Fibroblast of the aortic adventitia (primary cell): ENCODE measurements around the gene GTF2H4. TPM values are rescaled to one million over a fixed set of nuclear protein-coding genes. Genes with fewer than 3 reads are reported as not detected.
"Not testable (repeated sequence)": the region's sequence is repeated elsewhere in the genome, so short reads cannot be mapped to it uniquely, and the experiment has no call there.

Experiments
- DNase-seq: peaks from one replicate; pipeline ENCODE4 v3.0.0-alpha.2; 2010; ENCODE audit warnings: low read depth
- H3K4me3 ChIP-seq: 2 replicates; pipeline ENCODE4 v1.5.1; 2011; ENCODE audit warnings: low read depth, mild to moderate bottlenecking, control low read depth, low read length, moderate library complexity
- total RNA-seq: library from RNA; depleted of rRNA; stranded (reverse); fragments of >200 nt; gene quantifications from 2 replicates; pipeline ENCODE4 v1.2.3, GENCODE V29; 2012; ENCODE audit warnings: low replicate concordance
- TF ChIP-seq, protein P1 (sequence below): IDR thresholded peaks from 2 replicates; pipeline ENCODE4 v1.5.1; 2011; ENCODE audit warnings: mild to moderate bottlenecking, low read length, control low read depth, inconsistent platforms; ENCODE audit not compliant: insufficient read depth

The GTF2H4 gene
- total RNA-seq, 1 donor = 12.7 TPM

DNA sequence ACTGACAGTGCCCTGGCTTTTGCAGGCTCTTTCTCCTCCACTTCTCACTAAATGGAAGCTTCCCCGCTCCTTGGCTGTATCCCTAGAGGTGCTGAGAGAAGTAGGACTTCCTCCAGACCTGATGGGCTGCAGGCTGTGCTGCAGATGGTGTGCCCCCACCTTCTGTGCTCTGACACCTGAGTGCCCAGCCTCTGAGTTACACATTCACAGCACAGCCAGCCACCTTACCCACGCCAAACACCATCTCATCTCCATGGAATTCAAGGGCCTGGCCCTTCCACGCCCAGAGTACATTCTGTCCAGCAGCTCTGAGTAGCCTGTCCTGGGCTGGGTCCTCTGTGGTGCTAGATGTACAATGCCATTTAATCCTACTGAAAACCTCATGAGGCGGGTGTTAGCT is 18.6 kb downstream of the GTF2H4 start:
- no peak for DNase-seq
- TF ChIP-seq, protein P1, sequence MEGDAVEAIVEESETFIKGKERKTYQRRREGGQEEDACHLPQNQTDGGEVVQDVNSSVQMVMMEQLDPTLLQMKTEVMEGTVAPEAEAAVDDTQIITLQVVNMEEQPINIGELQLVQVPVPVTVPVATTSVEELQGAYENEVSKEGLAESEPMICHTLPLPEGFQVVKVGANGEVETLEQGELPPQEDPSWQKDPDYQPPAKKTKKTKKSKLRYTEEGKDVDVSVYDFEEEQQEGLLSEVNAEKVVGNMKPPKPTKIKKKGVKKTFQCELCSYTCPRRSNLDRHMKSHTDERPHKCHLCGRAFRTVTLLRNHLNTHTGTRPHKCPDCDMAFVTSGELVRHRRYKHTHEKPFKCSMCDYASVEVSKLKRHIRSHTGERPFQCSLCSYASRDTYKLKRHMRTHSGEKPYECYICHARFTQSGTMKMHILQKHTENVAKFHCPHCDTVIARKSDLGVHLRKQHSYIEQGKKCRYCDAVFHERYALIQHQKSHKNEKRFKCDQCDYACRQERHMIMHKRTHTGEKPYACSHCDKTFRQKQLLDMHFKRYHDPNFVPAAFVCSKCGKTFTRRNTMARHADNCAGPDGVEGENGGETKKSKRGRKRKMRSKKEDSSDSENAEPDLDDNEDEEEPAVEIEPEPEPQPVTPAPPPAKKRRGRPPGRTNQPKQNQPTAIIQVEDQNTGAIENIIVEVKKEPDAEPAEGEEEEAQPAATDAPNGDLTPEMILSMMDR = no peak
- no peak overlapping the region for H3K4me3 ChIP-seq

DNA sequence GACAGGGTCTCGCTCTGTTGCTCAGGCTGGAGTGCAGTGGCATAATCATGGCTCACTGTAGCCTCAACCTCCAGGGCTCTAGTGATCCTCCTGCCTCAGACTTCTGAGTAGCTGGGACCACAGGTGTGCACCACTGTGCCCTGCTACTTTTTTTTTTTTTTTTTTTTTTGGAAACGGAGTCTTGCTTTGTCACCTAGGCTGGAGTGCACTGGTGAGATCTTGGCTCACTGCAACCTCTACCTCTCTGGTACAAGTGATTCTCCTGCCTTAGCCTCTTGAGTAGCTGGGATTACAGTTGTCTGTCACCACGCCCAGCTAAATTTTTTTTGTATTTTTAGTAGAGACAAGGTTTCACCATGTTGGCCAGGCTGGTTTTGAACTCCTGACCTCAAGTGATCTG is 19.1 kb downstream of the GTF2H4 start:
- not testable (repeated sequence) for H3K4me3 ChIP-seq, DNase-seq

DNA sequence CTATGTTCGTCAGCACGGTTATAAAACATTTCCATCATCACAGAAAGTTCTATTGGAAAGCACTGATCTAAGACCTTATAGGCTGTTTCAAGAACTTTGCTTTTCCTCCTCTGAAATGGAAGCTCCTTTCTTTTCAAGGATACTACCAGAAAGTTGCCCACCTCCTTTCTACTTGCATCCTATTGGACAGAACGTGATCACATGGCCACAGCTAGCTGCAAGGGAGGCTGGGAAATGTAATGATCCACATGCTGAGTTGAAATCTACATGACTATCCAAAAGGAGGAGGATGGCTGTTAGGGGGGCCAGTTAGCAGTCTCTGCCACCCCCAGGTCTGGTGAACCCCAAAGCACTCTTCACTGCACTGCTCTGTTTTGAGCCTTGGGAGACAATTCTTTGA is 20.7 kb downstream of the GTF2H4 start:
- TF ChIP-seq, protein P1 = no peak
- no peak for DNase-seq

DNA sequence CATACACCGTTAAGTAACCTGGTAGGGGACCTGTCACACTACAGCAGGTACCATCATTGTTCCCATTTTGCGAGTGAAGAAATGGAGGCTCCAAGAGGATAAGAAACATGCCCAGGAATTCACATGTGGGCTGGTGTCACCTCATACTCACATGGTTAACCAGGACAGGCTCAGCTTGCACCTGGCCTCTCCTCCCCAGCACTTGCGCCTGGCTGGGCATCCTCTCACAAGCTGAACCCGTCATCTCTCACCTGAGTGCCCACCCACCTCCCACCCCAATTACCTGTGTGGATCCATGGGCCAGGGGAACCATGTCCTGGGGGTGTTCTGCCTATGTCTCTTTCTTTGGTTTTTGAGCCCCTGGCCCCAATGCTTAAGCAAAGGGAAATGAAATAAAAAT is 22.5 kb downstream of the GTF2H4 start:
- no peak for DNase-seq
- TF ChIP-seq, protein P1 = no peak
- no peak overlapping the region for H3K4me3 ChIP-seq

More for the DNA sequence above, 20.7 kb downstream of the GTF2H4 start:
- no peak overlapping the region for H3K4me3 ChIP-seq

DNA sequence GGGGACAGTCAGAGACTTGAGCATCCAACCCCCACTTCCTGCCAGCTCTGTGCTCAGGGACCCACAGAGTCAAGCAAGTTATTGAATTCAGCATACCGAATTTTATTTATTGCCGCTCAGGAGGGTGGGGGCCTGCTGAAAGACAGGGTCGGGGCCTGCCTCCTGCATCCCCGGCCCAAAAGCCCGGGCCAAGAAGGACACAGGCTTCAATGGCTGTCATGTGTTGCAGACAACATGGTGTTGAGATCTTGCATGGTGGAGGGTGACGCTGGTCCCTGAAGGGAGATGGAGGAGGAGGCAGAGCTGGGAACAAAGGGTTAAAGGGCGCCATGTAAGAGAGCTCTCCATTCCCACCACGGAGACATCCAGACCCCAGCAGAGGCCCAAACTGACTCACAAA is 23.3 kb downstream of the GTF2H4 start:
- DNase-seq = no peak
- H3K4me3 ChIP-seq = no peak overlapping the region
- TF ChIP-seq, protein P1 = no peak

DNA sequence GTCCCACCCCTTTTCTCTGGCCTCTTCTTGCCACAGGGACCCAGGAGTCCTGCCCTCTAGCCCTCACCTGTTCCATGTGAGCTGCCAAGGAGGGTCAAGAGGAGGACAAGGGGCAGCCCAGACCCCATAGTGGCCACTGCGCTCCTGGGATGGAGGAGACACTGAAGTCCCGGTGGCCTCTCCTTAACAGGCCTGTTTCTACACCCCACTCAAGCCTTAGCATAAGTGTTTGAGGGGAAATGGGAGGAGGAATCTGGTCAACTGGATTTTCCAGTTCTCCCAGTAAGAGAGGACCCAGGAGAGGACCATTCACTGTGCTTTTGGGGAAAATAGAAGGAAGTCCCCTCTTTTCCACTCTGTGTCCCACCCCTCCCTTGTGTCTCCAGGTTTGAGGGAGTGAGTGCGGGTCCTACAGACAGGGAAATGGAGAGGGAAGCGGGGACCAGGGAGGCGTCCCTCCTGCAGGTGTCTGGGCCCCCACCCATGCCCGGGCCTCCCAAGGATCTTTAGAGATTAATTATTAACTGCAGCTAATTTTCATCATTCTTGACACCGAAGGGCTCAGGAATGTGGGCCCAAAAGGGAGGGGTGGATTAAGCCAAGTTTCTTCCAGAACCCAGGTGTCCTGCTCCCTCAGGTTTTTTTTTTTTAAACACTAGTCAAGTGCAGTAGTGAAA is 24.1 kb downstream of the GTF2H4 start, which contains the start of gene SFTA2:
SFTA2 (minus strand) TSS at position 202 of the 677 bp plus-strand sequence; CDS start at position 128, 74 bp downstream.
- TF ChIP-seq, protein P1 = no peak
- DNase-seq = no peak
- H3K4me3 ChIP-seq = no peak within 1 kb of the TSS

DNA sequence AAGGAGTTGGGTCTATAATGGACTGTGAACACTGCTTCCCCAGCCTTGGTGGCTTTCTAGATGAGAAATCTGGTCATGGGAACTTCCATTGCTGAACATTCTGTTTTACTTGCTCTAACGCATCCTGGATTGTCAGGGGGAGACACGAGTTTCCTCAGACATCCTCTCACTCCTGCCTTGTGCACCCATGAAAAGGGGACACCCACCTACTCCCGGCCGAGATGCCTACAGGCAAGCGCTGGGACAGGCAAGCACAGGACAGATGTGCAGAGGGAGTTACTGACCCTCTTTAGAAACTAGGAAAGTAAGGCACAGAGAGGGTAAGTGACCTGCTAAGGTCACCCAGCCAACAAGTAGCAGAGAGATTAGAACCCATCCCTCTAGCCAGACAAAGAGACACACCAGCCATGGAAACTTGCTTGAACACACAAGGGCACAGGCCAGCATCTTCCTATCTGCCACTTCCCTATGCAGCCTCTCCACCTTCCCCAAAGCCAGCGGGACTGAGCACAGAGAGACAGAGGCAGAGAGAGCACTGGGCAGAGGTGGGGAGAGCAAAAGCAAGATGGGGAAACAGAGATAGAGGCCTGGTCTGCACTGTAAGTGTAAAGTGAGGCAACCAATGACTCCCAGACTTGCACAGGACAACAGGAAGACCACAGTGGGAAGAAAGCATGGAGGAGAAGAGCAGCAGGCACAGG is 24.8 kb downstream of the GTF2H4 start:
- DNase-seq = no peak
- no peak overlapping the region for H3K4me3 ChIP-seq
- TF ChIP-seq, protein P1 = no peak
